NCI-H446 (cell line): ENCODE results near the gene NKAIN2.
"Not testable (repeated sequence)": the region's sequence is repeated elsewhere in the genome, so short reads cannot be mapped to it uniquely, and the experiment has no call there.

ENCODE experiments used
- DNase-seq, 2 experiments: peaks; one replicate each; lab custom pipeline; 2025; lab: John Stamatoyannopoulos, UW

Gene NKAIN2

DNA sequence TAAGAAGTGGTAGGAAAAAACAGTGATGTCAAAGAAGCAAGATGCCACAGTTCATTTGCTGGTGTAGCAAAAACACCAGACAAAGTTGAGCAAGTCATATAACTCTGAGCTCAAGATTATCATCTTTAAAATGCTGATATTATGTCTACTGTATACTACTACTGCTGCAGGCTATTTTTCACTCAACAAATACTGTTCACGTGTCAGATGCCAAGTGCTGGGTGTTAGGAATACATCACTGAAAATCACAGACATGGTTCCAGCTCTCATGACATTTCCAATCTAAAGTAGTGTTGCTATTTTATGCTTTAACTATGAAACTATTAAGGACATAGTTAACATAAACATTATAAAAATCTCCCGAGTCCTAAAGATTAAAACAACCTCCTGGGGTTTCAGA lies 163.0 kb downstream of the NKAIN2 start:
- DNase-seq = no peak

DNA sequence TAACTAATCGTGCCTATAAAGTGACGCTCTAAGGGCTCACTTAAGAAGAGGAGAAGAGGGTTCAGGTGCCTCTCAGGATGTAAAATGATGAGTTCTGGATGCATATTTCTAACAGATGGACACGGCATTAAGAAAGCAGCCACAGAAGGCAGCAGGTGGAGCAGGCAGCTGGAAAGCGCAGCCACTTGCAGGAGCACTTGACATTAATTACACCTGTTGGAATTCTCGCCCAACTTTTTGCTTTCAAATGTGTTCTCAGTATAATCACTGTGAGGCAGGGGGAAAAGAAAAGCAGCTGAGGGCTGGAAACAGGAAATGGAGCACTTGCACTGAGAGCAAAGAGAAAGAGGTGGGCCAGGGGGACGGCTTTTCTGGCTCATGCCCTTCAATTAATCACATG lies 164.2 kb downstream of the NKAIN2 start:
- DNase-seq = no peak

DNA sequence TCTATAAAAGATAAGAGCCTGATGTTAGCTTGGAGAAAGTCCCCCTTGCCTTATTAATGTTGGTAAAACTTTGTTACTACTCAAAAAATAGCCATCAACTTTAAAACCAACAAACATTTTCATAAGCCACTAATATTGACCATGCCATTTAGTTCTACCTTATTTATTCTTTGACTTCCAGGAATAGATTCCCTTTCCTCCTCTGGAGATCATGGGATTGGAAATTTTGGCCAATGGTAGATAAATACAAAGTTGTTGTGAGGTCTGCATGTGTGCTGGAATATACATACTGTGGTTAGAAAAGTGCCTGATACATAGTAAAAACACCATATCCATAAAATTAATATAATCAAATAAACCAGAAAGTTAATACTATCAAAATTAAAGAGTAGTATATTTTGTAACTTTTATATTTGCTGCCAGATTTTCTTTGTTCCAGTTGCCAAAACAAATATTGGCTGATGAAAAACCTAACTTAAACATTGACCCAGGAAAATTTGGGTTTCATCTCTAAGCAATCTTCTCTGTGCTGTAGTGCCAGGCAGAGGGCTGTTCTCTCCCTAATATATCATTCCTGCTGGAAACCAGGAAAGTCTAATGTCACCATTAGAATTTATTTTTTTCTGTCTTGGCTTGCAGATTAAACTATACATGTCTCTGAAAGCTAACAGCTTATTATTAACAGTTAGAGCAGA lies 169.1 kb downstream of the NKAIN2 start:
- DNase-seq = no peak

DNA sequence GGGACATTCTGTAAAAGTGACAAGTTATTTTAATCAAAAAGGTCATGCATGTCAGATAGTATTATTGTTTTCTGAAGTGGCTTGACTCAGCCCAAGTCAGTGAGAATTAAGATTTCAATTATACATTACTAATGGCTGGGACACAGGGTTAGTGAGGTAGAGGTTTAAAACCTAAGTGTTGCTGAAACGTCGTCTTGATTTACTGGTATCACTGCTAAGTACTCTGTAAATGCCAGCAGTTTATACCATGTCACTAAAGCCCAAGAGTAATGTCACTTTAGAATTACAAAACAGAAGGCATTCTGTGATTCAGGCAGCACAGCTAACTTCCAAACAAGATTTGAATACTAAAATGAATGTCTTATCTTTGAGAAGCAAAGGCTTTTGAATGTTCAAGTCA lies 176.6 kb downstream of the NKAIN2 start:
- no peak for DNase-seq

DNA sequence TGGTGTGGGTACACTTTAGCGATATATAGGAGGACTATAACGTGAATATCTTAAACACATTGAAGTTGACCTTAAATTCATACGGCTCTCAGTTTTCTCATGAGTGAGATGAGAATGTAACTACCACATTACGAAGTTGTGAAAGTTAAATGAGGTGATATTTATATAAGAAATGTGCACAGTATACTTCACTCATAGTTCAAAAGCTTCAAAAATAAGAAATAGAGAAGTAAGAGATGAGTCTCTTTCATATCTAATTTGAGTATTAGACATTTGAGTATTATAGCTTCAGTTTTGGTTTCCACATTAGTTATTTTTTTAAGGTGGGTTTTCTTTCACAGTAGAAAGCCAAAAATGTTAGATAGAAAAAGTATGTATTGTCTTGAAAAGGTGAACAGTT lies 183.3 kb downstream of the NKAIN2 start:
- DNase-seq = no peak

DNA sequence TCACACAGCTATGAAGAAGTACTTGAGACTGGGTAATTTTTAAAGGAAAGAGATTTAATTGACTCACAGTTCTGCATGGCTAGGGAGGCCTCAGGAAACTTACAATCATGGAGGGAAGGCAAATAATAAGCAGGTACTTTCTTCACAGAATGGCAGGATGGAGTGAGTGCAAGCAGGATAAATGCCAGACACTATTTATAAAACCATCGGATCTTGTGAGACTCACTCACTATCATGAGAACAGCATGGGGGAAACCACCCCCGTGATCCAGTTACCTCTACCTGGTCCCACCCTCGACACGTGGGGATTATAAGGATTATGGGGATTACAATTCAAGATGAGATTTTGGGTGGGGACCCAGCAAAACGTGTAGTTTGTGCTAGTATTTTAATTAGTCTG lies 186.3 kb downstream of the NKAIN2 start:
- DNase-seq = not testable (repeated sequence)

DNA sequence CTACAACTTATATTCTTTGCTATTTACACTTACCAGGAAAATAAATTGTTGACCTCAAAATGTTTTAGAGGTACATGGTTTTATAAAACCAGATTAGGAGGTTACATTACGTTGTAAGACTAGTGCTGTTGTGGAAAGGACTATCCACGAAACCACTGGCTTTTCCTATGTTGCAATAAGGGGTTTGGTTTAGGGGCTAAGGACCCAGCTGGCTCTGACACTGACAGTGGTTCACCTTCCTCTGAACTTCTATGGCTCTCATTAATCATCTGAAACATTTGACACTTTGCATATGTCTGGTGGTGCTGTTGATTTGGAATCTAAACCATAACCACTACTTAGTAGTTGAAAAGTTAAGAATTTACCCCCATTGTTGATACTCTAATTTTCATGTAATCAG lies 186.7 kb downstream of the NKAIN2 start:
- DNase-seq = no peak

DNA sequence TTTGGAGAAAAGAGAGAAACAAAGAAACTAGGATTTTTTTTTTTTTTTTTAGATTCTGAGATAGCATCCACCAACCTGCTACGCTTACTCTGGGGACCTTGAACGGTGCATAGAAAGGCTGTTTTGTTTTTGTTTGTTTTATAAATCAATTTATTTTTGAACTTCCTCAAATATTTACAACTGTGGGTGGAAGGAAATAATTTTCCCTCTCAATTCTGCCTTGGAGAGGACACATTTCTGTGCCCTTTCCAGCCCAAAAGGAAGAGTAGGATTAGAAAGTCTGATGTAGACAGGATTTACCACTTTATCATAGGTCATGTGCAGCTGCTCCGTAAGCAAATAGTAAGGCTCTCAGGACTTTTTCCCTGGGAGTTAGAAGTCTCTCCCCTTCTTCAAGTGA lies 190.5 kb downstream of the NKAIN2 start:
- no peak for DNase-seq

DNA sequence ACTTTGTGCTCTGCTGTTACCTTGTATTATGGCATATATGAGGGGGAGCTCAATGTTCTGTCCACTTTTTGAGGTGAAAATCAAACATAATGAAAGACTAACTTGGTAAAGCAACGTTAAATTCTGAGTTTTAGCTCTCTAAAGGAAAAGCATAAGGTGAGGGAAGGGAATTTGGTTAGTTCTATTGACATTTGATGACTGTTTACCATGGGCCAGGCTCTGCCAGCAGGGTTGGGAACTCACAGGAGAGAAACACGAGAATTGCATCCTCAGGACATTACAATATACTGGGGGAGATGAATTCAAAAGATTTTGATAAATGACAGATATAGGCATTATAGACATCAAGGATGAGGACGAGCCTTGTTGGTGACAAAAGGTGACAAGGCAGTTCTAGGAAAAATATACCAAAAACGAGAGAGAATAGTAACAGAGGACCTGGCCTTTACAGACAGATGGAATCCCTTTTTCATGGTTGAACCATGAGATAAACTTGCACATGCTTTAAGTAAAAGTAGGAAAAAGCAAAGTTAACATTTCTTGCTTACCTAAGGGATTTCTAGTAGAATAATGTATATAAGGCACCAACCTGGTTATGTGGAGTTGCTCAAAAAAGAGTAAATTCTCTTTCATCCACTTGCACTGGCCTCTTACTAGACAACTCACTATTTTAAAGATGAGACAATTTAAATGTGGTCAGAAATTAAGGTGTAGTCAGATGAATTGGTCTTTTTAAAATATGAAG lies 191.4 kb downstream of the NKAIN2 start:
- no peak for DNase-seq

DNA sequence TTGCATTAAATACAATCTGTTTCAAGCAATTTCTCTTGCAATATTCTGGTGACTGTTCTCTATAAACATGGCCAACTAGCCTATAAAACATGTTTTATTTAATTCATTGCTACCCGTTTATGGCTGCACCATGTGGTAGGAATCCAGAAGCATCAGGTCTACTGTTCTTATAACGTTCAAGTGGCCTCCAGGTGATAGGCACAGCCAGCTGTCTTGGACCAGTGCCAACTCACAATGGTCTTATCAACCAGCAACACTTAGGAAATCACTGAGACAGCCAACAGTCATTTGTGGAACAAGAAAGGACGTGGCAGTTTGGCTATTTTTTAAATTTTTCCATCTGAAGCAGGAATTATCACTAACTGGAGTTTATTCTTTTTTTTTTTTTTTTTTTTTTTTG lies 193.6 kb downstream of the NKAIN2 start:
- no peak for DNase-seq

DNA sequence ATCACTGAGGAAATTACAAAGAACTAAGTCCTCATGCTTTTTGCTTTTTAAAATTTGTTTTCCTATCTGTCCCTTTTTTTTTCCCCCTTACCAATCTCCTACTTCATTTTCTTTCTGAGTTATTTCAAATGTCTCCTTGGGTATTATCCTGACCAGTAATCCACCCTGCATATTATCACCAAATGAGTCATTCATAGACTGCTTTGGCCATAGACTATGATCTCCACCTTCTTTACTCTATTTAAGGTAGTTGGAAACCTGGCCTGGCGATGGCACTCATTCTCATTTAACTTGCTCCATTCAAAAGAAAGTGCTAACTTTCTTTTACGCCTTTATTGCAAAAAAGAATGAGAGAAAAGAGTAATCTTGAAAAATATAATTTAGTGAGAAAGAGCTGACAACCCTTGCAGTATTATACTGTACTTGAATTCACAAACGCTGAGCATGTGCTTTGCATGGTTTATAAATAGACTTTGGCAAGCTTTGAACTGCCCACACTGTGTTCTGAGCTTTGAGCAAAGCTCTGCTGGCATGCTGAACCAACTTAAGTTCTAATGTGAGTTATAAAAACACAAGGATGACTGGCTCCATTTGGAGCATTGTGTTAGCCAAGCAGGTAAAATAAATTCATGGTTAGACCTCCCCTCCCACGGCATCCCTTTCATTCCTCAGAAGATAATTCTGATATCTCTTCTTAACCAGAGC lies 198.9 kb downstream of the NKAIN2 start:
- DNase-seq = no peak

DNA sequence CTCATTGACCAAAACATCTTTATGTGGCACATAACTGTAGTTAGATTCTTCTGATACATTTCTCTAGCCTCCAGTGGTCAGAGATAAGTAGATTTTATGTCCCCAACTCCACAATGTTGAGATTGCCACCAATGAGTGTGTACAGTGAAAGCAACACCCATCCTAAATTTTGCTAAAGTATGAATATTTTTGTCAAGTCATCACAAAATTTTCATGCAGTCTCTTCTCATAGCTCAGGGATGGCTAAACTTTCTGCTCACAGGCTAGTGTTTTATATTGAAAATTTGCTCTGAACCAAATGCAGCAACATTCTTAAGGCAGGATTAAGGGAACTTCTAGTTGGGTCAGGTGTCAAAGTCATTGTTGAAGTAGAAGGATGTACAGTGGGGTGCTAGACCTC lies 203.6 kb downstream of the NKAIN2 start:
- DNase-seq = no peak

DNA sequence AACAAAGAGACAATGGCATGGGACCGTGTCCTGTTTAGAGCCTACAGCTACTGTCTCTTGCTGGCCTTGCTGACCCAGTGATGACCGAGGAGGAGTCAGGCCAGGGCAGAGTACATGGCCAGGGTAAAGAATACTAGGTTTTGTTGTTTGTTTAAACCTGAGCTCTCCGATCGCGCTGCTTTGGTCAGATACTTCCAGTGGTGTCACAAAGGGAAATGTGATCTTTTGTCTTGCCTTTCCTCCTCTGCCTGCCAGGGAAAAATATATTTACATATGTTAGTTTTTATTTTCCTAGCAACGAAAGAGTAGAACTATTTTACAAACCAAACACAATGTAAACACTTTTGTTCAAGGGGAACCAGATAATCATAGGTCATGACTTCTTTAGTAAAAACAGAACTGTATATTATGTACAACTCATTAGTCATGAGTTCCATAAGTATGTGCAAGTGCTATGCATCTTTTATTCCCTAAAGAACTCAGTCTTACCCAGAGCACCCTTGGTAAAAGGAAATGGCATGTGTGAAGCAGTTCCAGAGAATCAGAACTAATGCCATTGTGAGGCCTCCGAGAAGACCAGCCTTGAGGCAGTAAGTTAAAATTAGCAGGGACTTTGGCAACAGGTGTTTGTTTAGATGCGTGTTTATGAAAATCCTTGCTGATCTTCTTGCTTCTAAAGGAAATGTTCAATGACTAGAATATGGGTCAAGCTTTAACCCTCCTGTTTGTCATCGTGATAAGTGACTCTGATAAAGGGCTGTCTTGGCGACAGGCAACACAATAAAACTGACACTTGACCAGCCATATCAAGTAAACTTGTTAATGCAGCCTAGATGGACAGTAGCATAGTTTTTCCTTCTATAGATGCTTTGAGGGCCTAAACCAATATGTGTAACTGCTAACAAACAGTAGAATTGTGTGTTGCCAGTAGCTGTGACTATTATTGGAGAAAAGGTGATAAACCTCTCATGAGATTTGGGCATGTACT lies 204.6 kb downstream of the NKAIN2 start:
- DNase-seq = no peak

DNA sequence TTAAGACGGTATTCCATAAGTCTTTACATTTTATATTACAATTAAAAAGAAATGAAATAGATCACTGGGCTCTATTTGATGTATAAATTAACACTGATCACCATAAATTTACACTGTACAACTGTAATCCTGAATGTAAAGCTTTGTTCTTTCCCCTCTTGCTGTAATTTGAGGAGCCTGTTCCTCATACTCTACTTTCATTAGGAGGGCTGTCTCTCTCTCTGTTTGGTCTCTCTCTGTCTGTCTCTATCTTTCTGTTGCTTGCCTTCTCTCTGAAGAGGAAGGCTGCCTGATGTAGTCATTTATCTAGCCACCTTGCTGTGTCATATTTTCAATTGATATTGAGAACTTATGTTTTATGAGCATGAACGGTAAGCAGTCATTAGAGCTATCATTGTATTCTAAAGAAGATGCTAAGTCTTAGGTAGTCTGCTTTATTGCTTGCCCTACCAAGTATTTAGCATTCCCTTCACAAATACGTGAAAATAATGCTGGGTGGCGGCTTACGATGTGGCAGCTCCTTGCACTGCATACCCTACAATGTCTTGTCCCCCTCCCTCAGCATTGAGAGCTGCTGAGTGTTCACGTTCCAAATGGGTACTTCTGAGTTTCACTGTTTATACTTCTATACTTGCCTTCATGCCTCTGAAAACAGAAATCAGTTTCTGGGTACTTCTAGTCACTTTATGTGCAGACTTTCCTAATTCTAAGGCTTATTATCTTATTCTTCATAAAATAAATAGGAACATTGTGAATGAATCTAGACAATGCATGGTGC lies 205.5 kb downstream of the NKAIN2 start:
- no peak for DNase-seq

DNA sequence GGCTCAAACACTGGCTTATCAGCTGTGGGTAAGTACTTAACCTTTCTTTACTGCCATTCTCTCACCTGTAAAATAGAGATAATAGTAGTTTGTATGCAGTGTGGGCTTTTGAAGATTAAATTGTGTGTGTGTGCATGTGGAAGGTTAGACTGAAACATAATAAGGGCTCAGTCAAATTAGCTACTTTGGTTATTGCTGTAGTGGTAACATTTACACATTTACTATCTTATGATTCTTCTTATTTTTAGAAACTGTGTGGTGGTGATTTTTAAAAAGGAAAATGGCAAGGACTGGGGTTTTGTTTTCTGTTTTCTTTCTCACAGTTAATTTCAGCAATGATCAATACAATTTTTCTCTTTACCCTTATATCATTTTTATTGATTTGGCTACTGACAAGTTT lies 206.9 kb downstream of the NKAIN2 start:
- DNase-seq = no peak

DNA sequence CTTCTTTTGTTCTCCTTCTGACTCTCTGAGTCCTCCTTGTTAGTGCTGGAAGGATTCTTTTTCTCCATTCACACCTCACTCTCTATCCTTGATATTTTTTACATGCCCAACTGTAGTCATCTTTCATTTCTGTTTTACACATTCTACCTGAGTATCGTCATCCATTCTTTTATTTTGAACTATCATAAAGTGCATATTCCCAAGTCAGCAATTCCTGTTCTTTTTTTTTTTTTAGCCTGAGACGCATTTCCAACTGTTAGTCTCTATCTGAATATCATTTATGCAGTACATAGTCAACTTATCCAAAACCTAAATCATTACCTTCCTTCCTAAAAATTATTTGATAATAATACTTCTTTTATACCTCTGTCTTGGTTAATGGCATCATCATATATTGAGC lies 207.5 kb downstream of the NKAIN2 start:
- DNase-seq = no peak

DNA sequence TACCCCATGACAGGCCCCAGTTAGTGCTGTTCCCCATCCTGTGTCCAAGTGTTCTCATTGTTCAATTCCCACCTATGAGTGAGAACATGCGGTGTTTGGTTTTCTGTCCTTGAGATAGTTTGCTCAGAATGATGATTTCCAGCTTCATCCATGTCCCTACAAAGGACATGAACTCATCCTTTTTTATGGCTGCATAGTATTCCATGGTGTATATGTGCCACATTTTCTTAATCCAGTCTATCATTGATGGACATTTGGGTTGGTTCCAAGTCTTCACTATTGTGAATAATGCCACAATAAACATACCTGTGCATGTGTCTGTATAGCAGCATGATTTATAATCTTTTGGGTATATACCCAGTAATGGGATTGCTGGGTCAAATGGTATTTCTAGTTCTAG lies 218.4 kb downstream of the NKAIN2 start:
- not testable (repeated sequence) for DNase-seq

DNA sequence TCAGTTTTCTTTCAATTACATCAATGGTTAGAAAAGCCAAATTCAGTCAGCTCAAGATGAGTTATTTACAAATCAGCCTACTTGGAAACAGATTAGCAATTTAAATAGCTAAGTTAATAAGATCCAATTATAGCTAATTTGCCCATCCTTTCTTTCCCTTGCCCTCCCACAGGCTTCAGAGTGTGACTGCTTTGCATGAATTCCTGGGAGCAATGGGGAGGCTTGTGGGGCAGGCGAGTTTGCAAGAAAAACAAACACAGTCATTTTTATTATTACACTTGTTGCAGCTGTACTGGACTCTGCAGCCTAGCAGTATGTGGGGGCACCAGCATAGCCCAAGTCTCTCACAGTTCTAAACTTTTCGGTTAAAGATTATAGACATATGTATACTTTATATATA lies 219.0 kb downstream of the NKAIN2 start:
- no peak for DNase-seq

DNA sequence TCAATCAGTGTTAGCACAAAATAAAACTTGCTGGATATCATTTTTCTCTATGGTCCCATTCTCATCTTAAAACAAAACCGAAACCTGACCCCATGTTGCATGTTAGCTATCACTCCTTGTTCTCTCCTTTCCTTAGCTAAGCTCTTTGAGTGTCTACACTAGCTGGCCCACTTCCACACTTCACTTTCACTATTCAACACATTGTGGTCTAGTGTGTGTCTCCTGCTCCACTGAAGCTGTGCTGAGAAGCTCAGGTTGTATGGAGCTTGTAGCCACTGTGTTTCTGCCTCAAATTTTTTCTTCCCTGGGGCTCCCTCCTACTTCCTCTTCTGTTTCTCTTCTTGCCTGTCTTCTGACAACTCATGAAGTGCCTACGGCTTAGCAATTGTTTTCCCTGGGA lies 223.0 kb downstream of the NKAIN2 start:
- no peak for DNase-seq

DNA sequence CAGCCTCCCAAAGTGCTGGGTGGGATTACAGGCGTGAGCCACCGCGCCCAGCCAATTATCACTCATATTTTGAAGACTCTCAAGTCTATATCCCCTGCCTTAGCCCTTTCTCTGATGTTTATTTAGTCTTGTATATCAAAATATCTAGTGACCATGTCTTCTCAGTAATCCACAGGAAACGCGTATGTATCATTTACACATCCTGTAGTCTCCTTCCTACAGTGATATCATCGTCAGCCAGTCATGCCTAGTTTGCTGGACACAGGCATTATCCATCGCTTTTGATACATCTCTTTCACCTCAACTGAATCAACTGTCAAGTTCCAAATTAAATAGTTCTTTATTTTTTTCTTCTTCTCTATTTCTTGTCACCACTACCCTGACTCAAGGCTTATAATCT lies 223.7 kb downstream of the NKAIN2 start:
- DNase-seq = no peak

DNA sequence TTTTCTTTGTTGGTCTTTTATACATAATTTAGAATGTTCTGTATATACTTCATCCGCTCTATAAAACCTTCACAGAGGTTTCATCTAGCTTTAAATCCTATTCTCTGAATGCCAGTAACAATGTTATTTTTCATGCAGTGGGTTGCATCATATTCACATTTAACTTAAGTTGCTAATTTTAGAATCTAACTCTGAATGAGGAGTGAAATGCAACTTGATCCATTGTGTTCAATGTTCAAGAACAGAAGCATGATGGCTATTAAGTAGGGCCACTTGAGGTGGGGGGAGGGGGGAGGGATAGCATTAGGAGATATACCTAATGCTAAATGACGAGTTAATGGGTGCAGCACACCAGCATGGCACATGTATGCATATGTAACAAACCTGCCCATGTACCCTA lies 224.5 kb downstream of the NKAIN2 start:
- no peak for DNase-seq
